Naive thymus-derived CD4-positive, alpha-beta T cell (primary cell): ENCODE data around the gene ACSBG1. TPM values are rescaled to one million over a fixed set of nuclear protein-coding genes. Genes with fewer than 3 reads are reported as not detected.
A peak's percentile ranks its signal among the peaks of the same experiment; 100 is the strongest.

Experiments used
- ATAC-seq: fragments of 150-1000 bp; cut with Tn5 transposase; 2 replicates; pipeline ENCODE4 v1.10.0; 2021; ENCODE audit warnings: mild to moderate bottlenecking, moderate library complexity
- CTCF ChIA-PET: fragments of 350-600 bp; sonication (Branson Sonifier 250); formaldehyde crosslinking; loops from one replicate; lab custom pipeline; 2021; ENCODE audit warnings: antibody characterized with exemption; lab: Charles Lee
- POLR2A ChIA-PET: fragments of 350-600 bp; sonication (Branson Sonifier 250); formaldehyde crosslinking; loops from one replicate; lab custom pipeline; 2021; ENCODE audit warnings: antibody characterized with exemption, inconsistent platforms; lab: Charles Lee
- DNase-seq, 9 donors: peaks; one replicate each; pipeline versions ENCODE4 v3.0.0 to v3.0.0-alpha.2; 2020 to 2022; ENCODE audit warnings: mixed read lengths in 1 of 9
- H3K27ac ChIP-seq: one replicate; pipeline ENCODE4 v1.7.0; 2013; ENCODE audit warnings: mild to moderate bottlenecking, low read depth, low read length, moderate library complexity
- H3K27me3 ChIP-seq, 2 donors: one replicate each; pipeline ENCODE4 v1.7.0; 2013; ENCODE audit warnings: low read length in 2 of 2, mild to moderate bottlenecking in 2 of 2, moderate library complexity in 2 of 2; ENCODE audit not compliant: control insufficient read depth in 2 of 2, insufficient read depth in 2 of 2
- H3K36me3 ChIP-seq, 3 experiments: 1 replicate in 2 of 3; 2 replicates in 1 of 3; pipeline ENCODE4 v1.7.0; 2013; ENCODE audit warnings: low read length in 3 of 3, mild to moderate bottlenecking in 3 of 3, moderate library complexity in 1 of 3; ENCODE audit not compliant: insufficient read depth in 3 of 3, control insufficient read depth in 2 of 3
- H3K4me1 ChIP-seq, 2 donors: one replicate each; pipeline ENCODE4 v1.7.0; 2013; ENCODE audit warnings: low read length in 2 of 2, mild to moderate bottlenecking in 2 of 2, moderate library complexity in 1 of 2; ENCODE audit not compliant: control insufficient read depth in 2 of 2, insufficient read depth in 2 of 2
- H3K4me3 ChIP-seq: 2 replicates; pipeline ENCODE4 v1.7.0; 2013; ENCODE audit warnings: mild to moderate bottlenecking, low read length
- H3K9me3 ChIP-seq, 3 experiments: 1 replicate in 2 of 3; 2 replicates in 1 of 3; pipeline ENCODE4 v1.7.0; 2013; ENCODE audit warnings: low read length in 3 of 3; ENCODE audit not compliant: control insufficient read depth in 2 of 3
- H3K27ac Mint-ChIP-seq, 9 donors: one replicate each; pipeline ENCODE4 v1.8.0; 2020 to 2022; ENCODE audit warnings: mixed read lengths in 9 of 9, mild to moderate bottlenecking in 8 of 9, moderate library complexity in 5 of 9, inconsistent platforms in 2 of 9
- H3K27me3 Mint-ChIP-seq, 5 donors: one replicate each; pipeline ENCODE4 v1.8.0; 2021 to 2022; ENCODE audit warnings: mixed read lengths in 5 of 5, mild to moderate bottlenecking in 1 of 5
- H3K36me3 Mint-ChIP-seq, 5 donors: one replicate each; pipeline ENCODE4 v1.8.0; 2020 to 2022; ENCODE audit warnings: mixed read lengths in 5 of 5, mild to moderate bottlenecking in 3 of 5, inconsistent platforms in 1 of 5
- H3K4me1 Mint-ChIP-seq, 7 donors: one replicate each; pipeline ENCODE4 v1.8.0; 2020 to 2022; ENCODE audit warnings: mixed read lengths in 7 of 7, mild to moderate bottlenecking in 3 of 7, inconsistent platforms in 1 of 7
- H3K4me3 Mint-ChIP-seq, 10 donors: one replicate each; pipeline ENCODE4 v1.8.0; 2020 to 2022; ENCODE audit warnings: mild to moderate bottlenecking in 10 of 10, mixed read lengths in 10 of 10, moderate library complexity in 6 of 10, inconsistent platforms in 2 of 10
- H3K9me3 Mint-ChIP-seq, 11 donors: one replicate each; pipeline ENCODE4 v1.8.0; 2020 to 2022; ENCODE audit warnings: mixed read lengths in 11 of 11, mild to moderate bottlenecking in 4 of 11, inconsistent platforms in 1 of 11, moderate library complexity in 1 of 11
- intact Hi-C, 2 donors: fragments of 100-400 bp; cut with micrococcal nuclease; formaldehyde crosslinking; loops; one replicate each; pipeline ENCODE4 v1.15.1; 2023
- polyA plus RNA-seq, 2 donors: library from polyadenylated mRNA; unstranded; fragments of 300-500 nt; fragmentation: Illumina TruSeq; gene quantifications; one replicate each; pipeline ENCODE4 v1.2.3, GENCODE V29; 2021
- total RNA-seq, 6 experiments: library from RNA in 5 of 6; stranded (reverse) in 5 of 6; gene quantifications; 1 replicate in 5 of 6; 2 replicates in 1 of 6; pipeline ENCODE4 v1.2.3 and lab custom pipeline; 2021 to 2026

The ACSBG1 gene
- total and polyA plus RNA-seq, 7 experiments from 2014 or later: 0.06 to 0.39 TPM; not detected in 5

DNA sequence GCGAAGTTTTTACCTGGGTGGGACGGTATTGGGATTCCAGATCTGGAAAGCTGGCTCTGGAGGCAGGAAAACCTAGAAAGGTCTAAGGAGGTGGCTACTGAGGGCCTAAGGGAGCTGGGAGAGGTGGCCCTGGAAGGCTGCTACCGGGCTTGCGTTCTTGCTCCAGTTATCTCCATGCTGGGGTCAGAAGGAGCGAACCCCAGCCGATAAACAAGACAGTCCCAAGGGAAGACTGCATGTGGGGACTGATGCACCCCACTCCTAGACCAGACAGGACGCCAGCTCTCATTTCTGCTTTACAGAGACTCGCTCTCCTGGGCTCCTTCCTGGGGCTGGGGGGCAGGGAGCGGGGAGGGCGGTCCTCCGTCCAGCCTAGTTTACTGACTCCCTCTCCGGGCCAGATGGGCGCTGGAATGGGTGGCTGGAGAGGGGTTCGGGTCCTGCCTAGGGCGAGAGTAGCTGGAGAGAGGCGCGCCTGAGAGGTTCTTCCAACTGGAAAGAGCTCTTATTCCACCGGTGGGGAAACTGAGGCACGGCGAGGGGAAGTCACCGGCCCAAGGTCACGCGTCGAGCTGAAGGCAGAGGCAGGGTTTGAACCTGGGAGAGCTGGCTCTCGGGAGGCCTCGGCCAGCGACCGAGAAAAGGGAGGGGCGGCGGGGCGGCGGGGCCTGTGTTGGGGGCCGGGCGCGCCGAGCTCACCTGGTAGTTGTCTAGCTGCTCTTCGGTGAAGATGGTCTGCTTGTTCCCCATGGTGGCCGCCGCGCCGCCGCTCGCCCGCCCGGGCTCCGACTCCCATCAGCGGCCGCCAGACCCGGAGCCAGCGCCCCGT is 103.7 kb downstream of the ACSBG1 start:
- Histone ChIP-seq H3K27me3 (no peaks in the 10 kb centered on the region), H3K4me1 (peaks cover 10 to 11% of the 10 kb centered on the region in 2 donors), H3K27ac (peak overlapping the region; percentile 29), H3K36me3 (no peaks in the 10 kb centered on the region), H3K4me3 (no peak overlapping the region), H3K9me3 (no peaks in the 10 kb centered on the region)
- Mint-ChIP-seq H3K4me1 (peaks cover 9 to 37% (median 21%) of the 10 kb centered on the region in 7 donors), H3K27ac (peak overlapping the region; percentile 68 to 93 (median 85)), H3K4me3 (peak overlapping the region; percentile 58 to 87 (median 82)), H3K27me3 (peaks cover 0 to 2% (median 0%) of the 10 kb centered on the region in 5 donors), H3K36me3 (peaks cover 0 to 4% (median 0%) of the 10 kb centered on the region in 5 donors), H3K9me3 (peaks cover 0 to 2% (median 0%) of the 10 kb centered on the region in 11 donors)
- DNase-seq: peak in 2 of 9 donors; percentile 12 to 35
- ChIA-PET CTCF (interaction anchor here (0.7 to 4.9 kb wide), 14 partner anchors 13 to 275 kb away, joined by 3 to 38 read pairs (median 4); no protein-coding TSS in a partner anchor), POLR2A (interaction anchor here (0.5 to 1.9 kb wide), 5 partner anchors 16 to 169 kb away, joined by 3 to 9 read pairs (median 5); partner anchors contain the start of genes IDH3A and SKIC8)
- ATAC-seq: peak; percentile 58
- intact Hi-C loops: loop anchor here (1.0 to 5.0 kb wide), 8 partner anchors 17 to 112 kb away; partner anchors contain the start of gene IDH3A (in 2 of the 2)

DNA sequence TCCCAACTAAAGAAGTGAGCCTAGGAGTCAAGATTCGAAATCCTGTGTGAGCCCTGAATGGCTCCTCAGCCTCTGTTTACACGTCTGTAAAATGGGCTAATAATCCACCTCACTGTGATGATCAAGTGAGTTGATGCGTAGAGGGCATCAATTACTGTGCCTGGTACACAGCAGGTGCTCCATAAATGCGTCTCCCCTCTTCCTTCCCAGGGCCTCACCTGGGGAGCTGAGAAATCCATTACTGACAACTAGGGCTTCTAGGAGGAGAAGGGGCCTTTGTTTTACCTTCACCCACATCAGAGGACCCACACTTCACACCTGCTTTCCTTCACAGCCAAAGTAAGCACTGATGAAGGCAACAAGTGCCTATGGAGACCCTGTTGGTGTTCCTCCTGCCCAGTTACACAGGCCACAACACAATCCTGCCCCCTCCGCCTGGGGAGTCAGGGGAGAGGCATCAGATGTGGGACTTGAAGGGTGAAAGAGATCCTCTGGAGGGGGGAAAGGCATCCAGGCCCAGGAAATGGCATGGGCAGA is 104.5 kb downstream of the ACSBG1 start:
- ChIA-PET CTCF (interaction anchor here (0.7 to 4.9 kb wide), 8 partner anchors 16 to 163 kb away, joined by 3 to 38 read pairs (median 4); no protein-coding TSS in a partner anchor), POLR2A (interaction anchor here (1.1 to 1.3 kb wide), 2 partner anchors 19 to 135 kb away, joined by 3 to 9 read pairs; partner anchors contain the start of gene IDH3A)
- Mint-ChIP-seq H3K27ac (peak overlapping the region; percentile 68 to 93 (median 85)), H3K9me3 (peaks cover 0 to 2% (median 0%) of the 10 kb centered on the region in 11 donors), H3K4me3 (peak overlapping the region in 9 of 10 donors; percentile 58 to 87 (median 82)), H3K27me3 (peaks cover 0 to 2% (median 0%) of the 10 kb centered on the region in 5 donors), H3K36me3 (peaks cover 0 to 4% (median 0%) of the 10 kb centered on the region in 5 donors), H3K4me1 (peaks cover 9 to 37% (median 21%) of the 10 kb centered on the region in 7 donors)
- Histone ChIP-seq H3K4me1 (peaks cover 10 to 11% of the 10 kb centered on the region in 2 donors), H3K27me3 (no peaks in the 10 kb centered on the region), H3K9me3 (no peaks in the 10 kb centered on the region), H3K36me3 (no peaks in the 10 kb centered on the region), H3K27ac (peak overlapping the region; percentile 29), H3K4me3 (no peak overlapping the region)
- no peak for ATAC-seq
- intact Hi-C loops: loop anchor here (2.0 to 5.0 kb wide), 4 partner anchors 37 to 112 kb away; no protein-coding TSS in a partner anchor
- peak in 5 of 9 donors; percentile 11 to 35 (median 23) for DNase-seq

- POLR2A ChIA-PET: no interaction called here
- intact Hi-C loops: no loop called here
- Histone ChIP-seq H3K4me1 (peaks cover 10 to 11% of the 10 kb centered on the region in 2 donors), H3K27me3 (no peaks in the 10 kb centered on the region), H3K4me3 (no peak overlapping the region), H3K9me3 (no peaks in the 10 kb centered on the region), H3K27ac (peak overlapping the region; percentile 29), H3K36me3 (no peaks in the 10 kb centered on the region)
- Mint-ChIP-seq H3K27ac (peak overlapping the region in 8 of 9 donors; percentile 65 to 93 (median 82)), H3K36me3 (peaks cover 0 to 4% (median 0%) of the 10 kb centered on the region in 5 donors), H3K4me3 (peak overlapping the region in 1 of 10 donors; percentile 82), H3K27me3 (peaks cover 0 to 2% (median 0%) of the 10 kb centered on the region in 5 donors), H3K4me1 (peaks cover 9 to 37% (median 21%) of the 10 kb centered on the region in 7 donors), H3K9me3 (peaks cover 0 to 2% (median 0%) of the 10 kb centered on the region in 11 donors)
- DNase-seq (peak in 2 of 9 donors; percentile 16 to 21), ATAC-seq (peak; percentile 12)
- CTCF ChIA-PET: interaction anchor here (0.7 to 4.9 kb wide), 3 partner anchors 19 to 130 kb away, joined by 3 to 38 read pairs (median 4); no protein-coding TSS in a partner anchor
Measured at GRCh38 chr15:78129077-78129750, 105.2 kb downstream of the ACSBG1 start.

GRCh38 chr15:78127882-78128281 is 106.5 kb downstream of the ACSBG1 start:
- H3K27me3 Mint-ChIP-seq: peaks cover 0 to 2% (median 0%) of the 10 kb centered on the region in 5 donors
- Histone ChIP-seq H3K27me3 (no peaks in the 10 kb centered on the region), H3K4me1 (peaks cover 10 to 11% of the 10 kb centered on the region in 2 donors), H3K36me3 (no peaks in the 10 kb centered on the region), H3K4me3 (no peak overlapping the region), H3K27ac (no peak overlapping the region), H3K9me3 (no peaks in the 10 kb centered on the region)
- intact Hi-C loops: no loop called here
- DNase-seq (no peak), ATAC-seq (no peak)
- CTCF ChIA-PET: interaction anchor here (4.9 kb wide), 1 partner anchor 67 kb away, joined by 38 read pairs; no protein-coding TSS in a partner anchor
- no peak overlapping the region for H3K4me3 Mint-ChIP-seq
- H3K4me1 Mint-ChIP-seq: peaks cover 9 to 28% (median 19%) of the 10 kb centered on the region in 7 donors
- peaks cover 0 to 2% (median 0%) of the 10 kb centered on the region in 5 donors for H3K36me3 Mint-ChIP-seq
- peaks cover 0 to 2% (median 0%) of the 10 kb centered on the region in 11 donors for H3K9me3 Mint-ChIP-seq
- POLR2A ChIA-PET: no interaction called here
- H3K27ac Mint-ChIP-seq: peak overlapping the region in 8 of 9 donors; percentile 28 to 87 (median 72)

DNA sequence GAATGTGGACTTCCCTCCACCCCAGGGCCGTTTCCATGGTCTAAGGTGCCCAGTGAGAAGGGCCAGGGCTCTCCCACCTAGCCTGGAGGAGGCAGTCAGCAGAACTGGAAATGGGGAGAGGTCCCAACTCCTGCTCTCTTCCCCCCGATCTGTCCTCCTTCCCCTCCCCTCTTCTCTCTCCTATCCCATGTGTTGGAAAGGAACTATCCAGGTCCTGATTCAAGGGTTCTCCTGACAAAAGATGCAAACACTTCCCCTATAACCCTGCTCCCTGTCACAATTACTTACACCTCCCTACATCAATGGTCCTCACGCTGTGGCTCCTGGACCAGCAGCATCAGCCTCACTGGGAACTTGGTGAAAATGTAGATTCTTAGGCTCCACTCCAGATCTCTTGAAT is 109.1 kb downstream of the ACSBG1 start:
- Histone ChIP-seq H3K27ac (no peak overlapping the region), H3K9me3 (no peaks in the 10 kb centered on the region), H3K27me3 (no peaks in the 10 kb centered on the region), H3K36me3 (no peaks in the 10 kb centered on the region), H3K4me3 (no peak overlapping the region), H3K4me1 (no peaks in the 10 kb centered on the region)
- ChIA-PET CTCF (interaction anchor here (0.6 to 1.6 kb wide), 2 partner anchors 12 to 17 kb away, joined by 3 to 5 read pairs; no protein-coding TSS in a partner anchor), POLR2A (no interaction called here)
- H3K36me3 Mint-ChIP-seq: no peaks in the 10 kb centered on the region
- intact Hi-C loops: no loop called here
- ATAC-seq: no peak
- no peaks in the 10 kb centered on the region for H3K27me3 Mint-ChIP-seq
- no peak for DNase-seq
- no peak overlapping the region for H3K4me3 Mint-ChIP-seq
- peaks cover 3 to 14% (median 4%) of the 10 kb centered on the region in 7 donors for H3K4me1 Mint-ChIP-seq
- H3K9me3 Mint-ChIP-seq: peaks cover 0 to 2% (median 0%) of the 10 kb centered on the region in 11 donors
- H3K27ac Mint-ChIP-seq: no peak overlapping the region
